NCI-H2196 (cell line): ENCODE data around the gene ZNF688.
"Not testable (repeated sequence)": the region's sequence is repeated elsewhere in the genome, so short reads cannot be mapped to it uniquely, and the experiment has no call there.

ENCODE experiments used
- DNase-seq: peaks from one replicate; lab custom pipeline; 2025; ENCODE audit not compliant: unreplicated experiment; lab: John Stamatoyannopoulos, UW

The ZNF688 gene

GRCh38 chr16:30535106-30535776 is 36.3 kb downstream of the ZNF688 start:
- DNase-seq, result peak; percentile 57

- peak; percentile 95 for DNase-seq
Measured at GRCh38 chr16:30534368-30535105, 37.0 kb downstream of the ZNF688 start, which contains the start of gene ZNF747. Gene ZNF747 (minus strand): TSS chr16:30534858. CDS start chr16:30534679, 179 bp downstream.

- no peak for DNase-seq
Measured at GRCh38 chr16:30533748-30534367, 37.7 kb downstream of the ZNF688 start.

GRCh38 chr16:30533146-30533522 is 38.4 kb downstream of the ZNF688 start:
- DNase-seq, result no peak

- no peak for DNase-seq
Measured at GRCh38 chr16:30532285-30533145, 39.0 kb downstream of the ZNF688 start.

- DNase-seq, result no peak
Measured at GRCh38 chr16:30530163-30531037, 41.1 kb downstream of the ZNF688 start.

- DNase-seq, result no peak
Measured at GRCh38 chr16:30528799-30529457, 42.6 kb downstream of the ZNF688 start.

- peak; percentile 71 for DNase-seq
Measured at GRCh38 chr16:30527635-30528178, 43.8 kb downstream of the ZNF688 start.

GRCh38 chr16:30526823-30527634 is 44.5 kb downstream of the ZNF688 start:
- peak; percentile 99 for DNase-seq

- peak; percentile 71 for DNase-seq
Measured at GRCh38 chr16:30526137-30526822, 45.2 kb downstream of the ZNF688 start, which contains the start of gene ZNF768. Gene ZNF768 (minus strand): TSS chr16:30526566. CDS start chr16:30526413, 153 bp downstream.

- no peak for DNase-seq
Measured at GRCh38 chr16:30525844-30526136, 45.7 kb downstream of the ZNF688 start.

- no peak for DNase-seq
Measured at GRCh38 chr16:30524575-30525568, 46.6 kb downstream of the ZNF688 start.

GRCh38 chr16:30523768-30524574 is 47.5 kb downstream of the ZNF688 start:
- no peak for DNase-seq

GRCh38 chr16:30522702-30523463 is 48.6 kb downstream of the ZNF688 start:
- DNase-seq, result not testable (repeated sequence)
